Muscle of arm (tissue), 14 donors: ENCODE data around the gene LRCH2. TPM values are rescaled to one million over a fixed set of nuclear protein-coding genes. Genes with fewer than 3 reads are reported as not detected.
"Not testable (repeated sequence)": the region's sequence is repeated elsewhere in the genome, so short reads cannot be mapped to it uniquely, and the experiment has no call there.

ENCODE experiments used
- DNase-seq: peaks from one replicate; pipeline ENCODE4 v3.0.0-alpha.2; 2013
- long read RNA-seq, 11 donors: transcript quantifications; one replicate each; lab custom pipeline, GENCODE V29; 2026
- polyA plus RNA-seq, 12 donors: library from polyadenylated mRNA; unstranded; fragments of 120-200 nt; gene quantifications; one replicate each; pipeline ENCODE4 v1.2.1, GENCODE V29; 2013; ENCODE audit not compliant: insufficient read length in 12 of 12

The LRCH2 gene, protein sequence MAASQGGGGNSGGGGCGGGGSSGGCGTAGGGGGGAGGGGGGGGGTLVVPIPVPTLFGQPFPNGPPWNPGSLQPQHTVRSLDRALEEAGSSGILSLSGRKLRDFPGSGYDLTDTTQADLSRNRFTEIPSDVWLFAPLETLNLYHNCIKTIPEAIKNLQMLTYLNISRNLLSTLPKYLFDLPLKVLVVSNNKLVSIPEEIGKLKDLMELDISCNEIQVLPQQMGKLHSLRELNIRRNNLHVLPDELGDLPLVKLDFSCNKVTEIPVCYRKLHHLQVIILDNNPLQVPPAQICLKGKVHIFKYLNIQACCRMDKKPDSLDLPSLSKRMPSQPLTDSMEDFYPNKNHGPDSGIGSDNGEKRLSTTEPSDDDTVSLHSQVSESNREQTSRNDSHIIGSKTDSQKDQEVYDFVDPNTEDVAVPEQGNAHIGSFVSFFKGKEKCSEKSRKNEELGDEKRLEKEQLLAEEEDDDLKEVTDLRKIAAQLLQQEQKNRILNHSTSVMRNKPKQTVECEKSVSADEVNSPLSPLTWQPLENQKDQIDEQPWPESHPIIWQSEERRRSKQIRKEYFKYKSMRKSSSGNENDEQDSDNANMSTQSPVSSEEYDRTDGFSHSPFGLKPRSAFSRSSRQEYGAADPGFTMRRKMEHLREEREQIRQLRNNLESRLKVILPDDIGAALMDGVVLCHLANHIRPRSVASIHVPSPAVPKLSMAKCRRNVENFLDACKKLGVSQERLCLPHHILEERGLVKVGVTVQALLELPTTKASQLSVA
- polyA plus RNA-seq, result 1 to 10 TPM in 11 of 12 donors, not detected in 1; 3.4 to 7.9 (median 5.8) TPM
- long read RNA-seq, donor 1, result 0 reads
- long read RNA-seq, donor 2, result 0 reads
- long read RNA-seq, donor 3, result 0 reads
- long read RNA-seq, donor 4, result 0 reads
- long read RNA-seq, donor 5, result 0 reads
- long read RNA-seq, donor 6, result 0 reads
- long read RNA-seq, donor 7, result 0 reads
- long read RNA-seq, donor 8, full-length matches to known transcripts, result 1 of 1 reads
- long read RNA-seq, donor 8, partial matches to known transcripts, result 0 of 1 reads
- long read RNA-seq, donor 8, other reads (novel, unspliced or antisense), result 0 of 1 reads
- long read RNA-seq, donor 9, result 0 reads
- long read RNA-seq, donor 10, result 0 reads
- long read RNA-seq, donor 11, result 0 reads

DNA sequence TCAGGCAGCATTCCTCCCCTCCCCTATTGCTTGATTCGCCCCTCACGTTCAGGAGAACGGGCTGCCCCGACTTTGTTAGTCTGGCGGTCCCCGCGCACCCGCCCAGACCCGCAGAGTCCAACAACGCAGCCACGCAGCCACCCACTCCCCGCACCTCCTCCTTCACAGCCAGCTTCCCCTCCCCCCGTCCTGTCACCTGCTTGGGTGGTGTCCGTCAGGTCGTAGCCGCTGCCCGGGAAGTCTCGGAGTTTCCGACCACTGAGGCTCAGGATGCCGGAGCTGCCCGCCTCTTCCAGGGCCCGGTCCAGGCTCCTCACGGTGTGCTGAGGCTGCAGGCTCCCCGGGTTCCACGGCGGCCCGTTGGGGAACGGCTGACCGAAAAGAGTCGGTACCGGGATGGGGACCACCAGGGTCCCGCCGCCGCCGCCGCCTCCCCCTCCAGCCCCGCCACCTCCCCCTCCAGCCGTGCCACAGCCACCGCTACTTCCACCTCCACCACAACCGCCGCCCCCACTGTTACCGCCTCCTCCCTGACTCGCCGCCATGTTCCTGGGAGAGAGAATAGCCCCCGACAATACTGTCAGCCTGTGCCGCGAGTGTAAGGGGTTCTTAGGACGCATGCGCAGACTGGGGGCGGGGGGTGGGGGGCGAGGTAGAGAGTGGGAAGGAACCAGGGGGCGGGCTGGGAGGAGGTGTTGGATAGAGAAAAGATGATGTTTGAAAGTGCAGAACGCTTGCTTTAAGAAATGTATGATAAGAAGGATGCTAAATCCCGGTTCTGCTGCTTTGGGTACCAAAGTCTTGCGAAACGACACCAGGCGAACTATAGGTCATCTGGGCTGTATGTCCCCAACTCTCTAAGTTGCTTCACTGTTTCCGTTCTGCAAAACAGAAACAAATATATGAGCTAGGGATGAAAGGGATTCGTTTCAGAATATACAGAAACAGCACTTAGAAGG, at the start of gene LRCH2:
Gene LRCH2, minus strand, starts transcription at position 600 of the 959 bp plus-strand sequence. Its CDS starts 55 bp downstream, at position 545.
- peak; percentile 67 for DNase-seq

DNA sequence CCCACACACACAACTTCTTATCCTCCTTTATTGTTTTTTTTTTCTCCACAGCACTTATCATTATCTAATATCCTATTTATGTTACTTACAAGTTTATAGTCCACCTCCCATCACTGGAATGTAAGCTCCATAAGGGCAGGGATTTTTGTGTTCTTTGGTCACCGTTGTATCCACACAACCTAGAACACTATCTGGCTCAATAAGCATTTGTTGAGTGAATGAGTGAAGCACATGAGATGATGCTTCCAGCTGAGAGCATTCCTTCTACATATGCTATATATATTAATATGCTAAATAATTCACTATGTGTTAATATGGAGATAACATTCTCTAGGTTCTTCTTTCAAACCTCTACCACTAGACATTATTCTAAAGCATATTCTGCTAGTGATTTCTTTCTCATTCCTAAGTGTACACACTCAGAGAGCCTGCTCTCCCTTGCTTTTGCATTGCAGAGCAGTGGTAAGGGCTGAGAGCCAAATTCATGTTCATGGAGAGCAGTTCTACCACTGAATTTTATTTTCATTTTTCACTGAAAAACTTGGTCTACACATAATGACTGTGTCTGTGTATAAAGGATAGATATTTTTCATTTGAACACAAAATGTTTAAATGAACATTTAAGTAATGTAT, 35.3 kb upstream of the LRCH2 start:
- no peak for DNase-seq

DNA sequence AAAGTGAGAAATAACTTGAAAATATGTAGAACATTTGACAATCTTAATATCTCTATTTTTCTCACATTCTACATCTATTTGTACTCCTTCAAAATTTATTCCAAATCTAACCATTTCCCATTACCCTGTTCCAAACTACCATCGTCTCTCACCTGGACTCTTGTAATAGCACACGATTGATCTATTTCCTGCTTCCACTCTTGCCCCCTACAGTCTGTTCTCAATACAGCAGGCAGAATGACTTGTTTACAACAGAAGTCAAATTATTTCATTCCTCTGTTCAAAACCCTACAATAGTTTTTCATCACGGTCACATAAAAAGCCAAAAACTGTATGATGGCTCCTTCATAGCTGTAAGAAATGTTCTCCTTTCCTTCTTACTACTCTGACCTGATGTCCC, 34.5 kb upstream of the LRCH2 start:
- no peak for DNase-seq

DNA sequence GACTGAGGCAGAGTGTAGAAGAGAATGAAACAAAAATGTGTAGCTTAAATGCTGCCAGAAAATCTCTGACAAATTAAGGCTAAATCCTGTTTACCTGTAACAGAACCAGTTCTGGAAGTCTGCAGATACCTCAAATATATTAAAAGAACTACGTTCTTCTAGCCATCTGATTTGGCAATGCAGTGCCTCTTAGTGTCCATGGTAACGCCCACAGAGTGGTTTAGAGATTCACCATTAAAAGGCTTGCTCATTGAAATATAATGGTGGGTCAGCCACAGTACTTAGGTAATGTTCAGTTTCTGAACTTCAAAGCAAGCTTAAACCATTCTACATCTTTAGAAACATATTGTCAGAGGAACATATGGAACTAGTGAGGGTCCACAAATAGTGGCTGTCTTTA, 32.4 kb upstream of the LRCH2 start:
- DNase-seq, result no peak

DNA sequence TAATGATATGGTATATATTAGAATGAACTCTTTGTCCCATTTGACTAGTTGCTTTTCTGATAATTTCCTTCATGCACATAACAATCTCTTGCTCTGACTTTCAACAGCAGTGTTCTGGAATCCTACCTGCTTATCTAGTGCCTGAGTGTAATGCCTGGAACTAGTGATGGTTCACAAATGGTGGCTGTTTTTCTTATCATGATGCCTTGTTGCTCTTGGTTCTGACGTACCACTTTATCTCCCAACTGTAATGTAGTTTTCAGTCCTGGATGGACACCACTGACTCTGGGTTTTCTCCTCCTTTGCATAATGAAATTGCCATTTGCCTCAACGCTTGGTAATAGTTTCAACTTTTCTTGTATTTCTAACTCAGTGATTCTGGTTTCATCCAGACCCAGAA, 30.1 kb upstream of the LRCH2 start:
- DNase-seq, result no peak

DNA sequence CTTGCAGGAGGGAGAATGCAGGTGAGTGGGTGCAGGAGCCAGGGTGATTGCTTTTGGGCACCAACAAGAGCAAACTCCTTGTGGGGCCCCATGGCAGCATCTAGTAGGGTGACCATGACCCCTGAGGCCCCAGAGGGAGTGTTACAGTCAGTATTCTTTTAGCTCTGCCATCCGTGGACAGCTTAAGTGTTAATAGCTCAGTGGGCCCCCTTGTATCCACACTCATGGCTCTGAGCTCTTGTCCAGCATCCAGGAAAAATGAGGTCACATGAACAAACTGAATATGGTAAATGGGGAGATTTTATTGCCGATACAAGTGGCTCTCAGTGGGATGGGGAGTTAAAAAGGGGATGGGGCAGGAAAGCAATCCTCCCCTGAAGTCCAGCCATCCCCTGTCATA, 27.3 kb upstream of the LRCH2 start:
- DNase-seq, result no peak

DNA sequence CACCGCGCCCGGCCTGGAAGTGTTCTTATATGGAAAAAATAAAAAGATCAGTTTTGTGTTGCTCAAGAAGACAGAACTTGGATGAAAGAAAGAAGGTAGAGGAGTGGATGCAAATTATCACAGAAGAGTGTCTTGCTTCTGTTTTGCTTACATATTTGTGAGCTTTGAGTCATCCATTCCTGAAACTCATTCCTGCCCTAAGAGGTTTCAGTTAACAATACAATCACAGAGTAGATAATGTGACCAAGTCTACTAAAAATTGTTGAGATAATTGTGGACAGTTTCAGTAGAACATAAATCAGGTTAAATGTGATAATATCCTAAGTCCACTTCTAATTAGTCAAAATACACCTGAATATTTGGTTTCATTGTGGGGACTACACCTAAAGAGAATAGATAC, 26.4 kb upstream of the LRCH2 start:
- no peak for DNase-seq

DNA sequence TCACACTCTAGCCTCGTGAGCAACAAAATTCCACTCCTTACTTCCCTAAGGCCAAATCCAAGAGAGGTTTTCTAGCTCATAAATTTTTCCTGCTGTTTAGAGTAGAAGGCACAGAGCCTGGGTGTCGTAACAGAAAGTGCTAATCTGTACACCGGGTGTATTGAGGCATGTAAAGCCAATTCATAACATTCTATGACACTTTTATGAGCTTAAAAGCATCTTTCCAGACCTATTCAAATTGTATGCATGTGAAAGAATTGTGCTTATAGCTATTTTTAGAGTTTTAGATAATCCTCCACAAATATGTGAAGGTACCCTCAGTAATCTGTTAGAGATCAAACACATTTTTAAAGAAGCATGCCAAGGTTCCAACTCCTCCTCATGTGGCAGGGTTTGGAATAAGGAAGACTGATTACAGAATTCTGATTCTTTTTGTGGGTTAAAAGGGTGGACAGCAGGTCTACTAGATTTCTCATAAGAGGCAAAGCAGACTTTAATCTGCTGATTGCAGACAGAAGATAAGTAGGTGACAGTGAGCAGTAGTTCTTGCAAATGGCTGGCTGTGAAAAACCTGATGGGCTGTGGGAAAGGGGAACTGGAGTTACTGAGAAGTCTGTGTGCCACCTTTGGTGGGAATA, 25.5 kb upstream of the LRCH2 start:
- no peak for DNase-seq

DNA sequence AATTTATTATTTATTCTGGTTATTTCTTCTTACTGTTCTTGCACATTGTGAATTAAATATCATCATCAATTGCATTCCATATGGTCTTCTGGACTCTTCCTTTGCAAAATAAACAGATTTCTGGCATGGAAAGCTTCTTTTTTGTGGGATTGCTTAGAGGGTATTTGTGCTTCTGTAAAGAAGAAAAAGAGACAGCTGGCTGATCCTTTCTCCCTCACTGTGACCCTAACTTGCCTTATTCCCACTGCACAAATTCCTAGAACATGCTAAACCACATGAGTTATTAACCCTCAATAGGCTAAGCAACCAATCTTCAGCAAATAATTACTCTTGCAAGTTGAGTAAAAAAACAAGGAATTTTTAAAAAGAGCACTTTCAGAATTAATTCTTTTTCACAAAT, 23.8 kb upstream of the LRCH2 start:
- DNase-seq, result no peak

DNA sequence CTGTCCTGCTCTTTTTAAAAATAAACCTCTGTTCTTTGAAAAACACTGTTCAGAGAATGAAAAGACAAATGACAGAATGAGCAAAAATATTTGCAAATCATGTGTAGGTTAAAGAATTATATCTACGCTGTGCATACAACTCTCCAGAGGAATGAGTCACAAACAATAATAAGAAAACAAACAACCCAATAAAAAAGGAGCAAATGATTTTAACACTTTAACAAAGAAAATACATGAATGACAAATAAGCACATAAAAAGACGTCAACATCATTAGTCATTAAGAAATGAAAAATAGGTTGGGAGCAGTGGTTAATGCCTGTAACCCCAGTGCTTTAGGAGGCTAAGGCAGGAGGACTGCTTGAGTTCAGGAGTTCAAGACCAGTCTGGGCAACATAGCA, 21.1 kb upstream of the LRCH2 start:
- DNase-seq, result no peak

DNA sequence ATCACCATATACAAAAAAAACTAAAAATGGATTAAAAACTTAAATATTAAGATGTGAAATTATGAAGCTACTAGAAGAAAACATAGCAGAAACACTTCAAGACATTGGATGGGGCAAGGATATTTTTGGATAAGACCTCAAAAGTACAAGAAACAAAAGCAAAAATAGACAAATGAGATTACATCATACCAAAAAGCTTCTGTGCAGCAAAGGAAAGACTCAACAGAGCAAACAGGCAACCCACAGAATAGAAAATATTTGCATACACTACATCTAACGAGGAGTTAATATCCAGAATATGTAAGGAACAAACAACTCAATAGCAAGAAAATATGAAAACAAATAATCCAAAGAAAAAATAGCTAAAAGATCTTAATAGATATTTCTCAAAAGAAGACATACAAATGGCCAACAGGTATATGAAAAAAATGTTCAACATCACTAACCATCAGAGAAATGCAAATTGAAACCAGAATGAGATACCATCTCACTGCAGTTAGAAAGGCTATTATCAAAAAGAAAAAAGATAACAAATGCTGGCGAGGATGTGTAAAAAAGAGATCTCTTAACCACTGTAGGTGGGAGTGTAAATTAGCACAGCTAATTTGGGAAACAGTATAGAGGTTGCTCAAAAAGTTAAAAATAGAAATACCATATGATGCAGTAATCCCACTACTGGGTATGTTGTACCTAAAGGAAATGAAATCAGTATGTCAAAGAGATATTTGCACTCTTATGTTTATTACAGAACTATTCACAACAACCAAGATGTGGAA, 17.8 kb upstream of the LRCH2 start:
- no peak for DNase-seq

DNA sequence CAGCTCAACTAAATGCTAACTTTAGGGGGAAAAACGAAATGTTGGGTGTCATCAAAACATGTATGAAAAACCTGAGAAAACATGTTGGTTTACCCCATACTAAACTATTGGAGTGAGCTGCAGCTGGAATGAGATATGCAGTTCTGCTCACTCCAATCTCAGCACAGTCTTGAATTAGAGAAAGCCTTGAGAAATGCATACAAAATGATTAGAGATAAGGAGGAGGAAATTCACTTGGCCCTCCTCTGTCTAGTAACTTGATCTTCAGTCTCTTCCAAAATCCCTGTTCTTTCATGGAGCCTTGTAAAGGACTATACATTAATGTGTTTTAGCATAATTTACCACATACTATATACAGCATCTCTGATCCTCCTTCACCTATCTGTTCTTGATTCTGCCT, 3.2 kb upstream of the LRCH2 start:
- DNase-seq, result no peak

DNA sequence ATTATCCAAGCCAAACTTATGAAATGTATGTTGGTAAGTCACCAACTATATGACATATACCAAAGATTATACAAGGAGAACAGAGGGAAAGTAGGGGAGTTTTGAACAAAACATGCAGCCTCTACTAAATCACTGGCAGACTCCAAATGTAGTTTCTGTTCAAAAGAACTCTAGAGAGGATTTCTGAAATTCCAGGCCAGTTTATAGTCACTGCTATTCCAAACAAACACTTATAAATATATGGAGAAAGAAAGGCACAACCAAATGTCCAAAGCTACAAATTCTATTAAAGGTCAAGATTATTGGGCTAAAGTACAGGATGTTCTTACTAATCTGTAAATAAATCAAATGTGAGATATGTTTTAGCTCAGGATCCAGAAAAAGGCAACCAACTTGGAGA, 2.7 kb upstream of the LRCH2 start:
- DNase-seq, result no peak

DNA sequence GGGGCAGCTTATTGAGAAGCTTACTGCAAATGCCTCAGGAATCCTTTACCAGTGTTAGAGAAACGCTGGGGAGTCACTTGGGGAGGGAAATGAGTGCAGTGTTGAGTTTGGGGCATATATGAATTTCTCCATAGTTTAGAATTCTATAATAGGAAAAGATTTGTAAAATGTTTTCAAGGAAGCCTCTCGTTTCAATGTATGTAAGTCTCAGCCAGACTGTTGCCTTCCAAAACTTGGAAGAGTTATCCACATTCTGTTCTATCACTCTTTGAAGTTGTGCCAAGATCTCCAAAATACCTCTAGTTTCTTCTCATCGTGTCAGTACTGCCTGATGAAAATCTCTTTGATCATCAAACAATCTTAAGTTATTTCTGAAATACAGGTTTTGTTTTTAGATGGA, 565 bp upstream of the LRCH2 start:
- DNase-seq, result no peak

DNA sequence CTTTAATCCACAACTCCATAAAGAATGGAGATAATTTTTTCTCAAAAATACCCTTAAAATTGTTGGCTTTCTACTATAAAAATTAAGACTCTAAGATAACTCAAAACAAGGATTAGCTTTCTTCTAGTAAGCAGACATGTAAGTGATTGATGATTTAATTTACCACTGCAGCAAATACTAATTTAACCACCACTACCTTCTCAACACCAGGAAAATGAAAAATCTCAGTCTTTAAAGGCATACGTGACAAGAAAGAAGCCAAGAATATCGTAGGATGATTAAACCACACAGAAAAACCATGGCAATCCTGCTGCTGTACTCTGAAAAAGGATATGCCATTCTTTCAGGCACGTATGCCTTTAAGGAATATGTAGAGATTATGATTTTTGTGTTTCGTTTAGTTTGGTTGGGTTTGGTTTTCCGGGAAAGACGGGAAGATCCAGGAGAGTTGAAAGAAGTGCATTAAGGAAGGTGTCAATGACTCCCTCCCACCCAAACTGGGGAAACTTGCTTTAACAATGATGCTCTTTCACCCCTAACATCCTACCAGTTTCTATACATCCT, 881 bp downstream of the LRCH2 start:
- no peak for DNase-seq

DNA sequence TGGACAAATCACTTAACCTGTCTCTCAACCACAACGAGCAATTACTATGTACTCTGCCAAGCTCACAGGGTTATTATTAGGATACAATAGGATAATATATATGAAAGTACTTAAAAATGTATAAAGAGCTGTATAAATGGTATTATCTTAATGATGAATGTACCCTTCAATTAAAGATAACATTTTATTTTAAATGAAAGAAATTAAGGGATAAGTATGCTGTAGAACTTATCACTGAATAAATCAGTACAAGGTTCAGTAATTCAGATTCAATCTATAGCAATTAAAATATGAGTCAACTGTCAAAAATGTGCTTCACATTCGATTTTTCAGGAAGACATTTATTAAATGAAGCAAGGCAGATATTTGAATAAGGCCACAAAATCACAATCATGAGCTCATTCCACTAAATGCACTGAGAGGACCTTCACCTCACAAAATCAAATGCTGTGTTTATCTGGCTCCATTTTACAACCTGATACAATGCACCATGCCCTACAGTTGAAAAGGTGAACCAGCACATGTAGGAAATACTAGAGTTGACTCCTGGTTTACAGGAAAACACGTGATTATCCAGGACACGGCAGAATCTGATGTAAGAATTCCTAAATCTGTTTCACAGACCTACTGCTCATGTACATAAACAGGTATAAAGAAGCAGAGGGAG, 4.4 kb downstream of the LRCH2 start:
- DNase-seq, result no peak

DNA sequence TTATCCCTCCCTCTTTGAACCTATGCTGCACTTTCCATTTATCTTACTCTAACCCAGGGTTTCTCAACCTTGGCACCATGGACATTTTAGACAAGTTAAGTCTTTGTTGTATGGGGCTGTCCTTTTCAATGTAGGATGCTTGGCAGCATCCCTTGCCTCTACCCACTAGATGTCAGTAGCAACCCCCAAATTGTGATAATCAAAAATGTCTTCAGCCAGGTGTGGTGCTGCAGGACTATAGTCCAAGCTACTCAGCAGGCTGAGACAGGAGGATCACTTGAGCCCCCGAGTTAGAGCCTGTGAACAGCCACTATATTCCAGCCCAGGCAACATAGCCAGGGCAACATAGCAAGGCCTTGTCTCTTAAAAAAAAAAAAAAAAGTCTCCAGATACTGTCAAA, 7.0 kb downstream of the LRCH2 start:
- no peak for DNase-seq

DNA sequence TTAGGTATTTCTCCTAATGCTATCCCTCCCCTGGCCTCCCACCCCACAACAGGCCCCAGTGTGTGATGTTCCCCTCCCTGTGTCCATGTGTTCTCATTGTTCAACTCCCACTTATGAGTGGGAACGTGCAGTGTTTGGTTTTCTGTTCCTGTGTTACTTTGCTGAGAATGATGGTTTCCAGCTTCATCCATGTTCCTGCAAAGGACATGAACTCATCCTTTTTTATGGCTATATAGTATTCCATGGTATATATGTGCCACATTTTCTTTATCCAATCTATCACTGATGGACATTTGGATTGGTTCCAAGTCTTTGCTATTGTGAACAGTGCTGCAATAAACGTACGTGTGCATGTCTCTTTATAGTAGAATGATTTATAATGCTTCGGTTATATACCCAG, 16.6 kb downstream of the LRCH2 start:
- not testable (repeated sequence) for DNase-seq

DNA sequence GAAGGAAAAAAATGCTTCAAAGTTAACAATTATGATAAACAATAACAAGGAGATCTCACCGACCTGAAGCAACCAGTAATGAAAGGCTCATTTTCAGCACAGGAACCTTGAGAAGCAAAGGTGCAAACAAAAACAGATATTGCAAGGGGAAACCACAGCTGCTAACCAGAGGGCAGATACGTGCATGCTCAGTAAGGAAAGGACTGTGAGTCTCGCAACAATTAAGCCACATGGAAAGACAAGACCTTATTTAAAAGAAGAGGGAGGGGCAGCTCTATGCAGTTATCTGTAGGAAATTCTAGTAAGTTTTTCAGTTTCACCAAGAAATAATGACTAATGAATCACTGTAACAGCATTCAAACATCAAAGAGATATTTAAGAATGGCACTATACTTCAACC, 19.3 kb downstream of the LRCH2 start:
- no peak for DNase-seq
